ENCODE data around the gene AMHR2. TPM values are rescaled to one million over a fixed set of nuclear protein-coding genes. Genes with fewer than 3 reads are reported as not detected.
"Not testable (repeated sequence)": the region's sequence is repeated elsewhere in the genome, so short reads cannot be mapped to it uniquely, and the experiment has no call there.

AMHR2 gene
- total RNA-seq, 1 donor from 2014 or later = not detected

DNA sequence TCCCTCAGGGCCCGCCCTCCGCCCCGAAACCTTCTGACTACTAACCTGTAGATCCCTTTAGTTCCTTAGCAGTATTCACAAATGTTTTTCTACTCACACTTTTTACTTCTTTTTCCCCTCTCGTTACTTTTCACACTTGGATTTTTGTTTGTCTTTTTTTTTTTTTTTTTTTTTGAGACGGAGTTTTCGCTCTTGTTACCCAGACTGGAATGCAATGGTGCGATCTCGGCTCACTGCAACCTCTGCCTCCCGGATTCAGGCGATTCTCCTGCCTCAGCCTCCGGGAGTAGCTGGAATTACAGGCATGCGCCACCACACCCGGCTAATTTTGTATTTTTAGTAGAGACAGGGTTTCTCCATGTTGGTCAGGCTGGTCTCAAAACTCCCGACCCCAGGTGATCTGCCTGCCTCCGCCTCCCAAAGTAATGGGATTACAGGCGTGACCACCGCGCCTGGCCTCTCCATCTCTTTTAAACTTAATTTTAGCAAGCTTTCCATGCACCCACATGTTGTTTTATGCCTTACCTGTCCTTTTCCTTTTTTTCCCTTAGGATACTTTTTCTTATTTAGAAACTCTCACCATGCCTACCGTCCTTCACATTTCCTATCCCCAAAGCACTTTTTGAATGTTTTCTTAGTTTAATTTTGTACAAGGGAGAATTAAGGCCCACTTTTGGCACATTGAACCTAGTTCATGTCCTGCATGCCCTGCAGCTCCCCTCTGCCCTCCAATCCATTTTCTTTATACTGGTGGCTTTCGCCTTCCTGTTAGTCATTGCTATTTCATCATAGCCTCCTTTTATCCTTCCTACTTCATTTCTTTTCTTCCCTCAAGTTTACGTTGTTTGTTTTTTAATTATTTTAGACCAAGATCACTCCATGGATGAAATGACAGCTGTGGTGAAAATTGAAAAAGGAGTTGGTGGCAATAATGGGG, 42.6 kb upstream of the AMHR2 start:
- no peak for DNase-seq (ENCODE audit: low read depth)
- peak overlapping the region; percentile 52 for H3K4me3 ChIP-seq (ENCODE audit: low read depth, low read length)
- TF ChIP-seq, protein P1, sequence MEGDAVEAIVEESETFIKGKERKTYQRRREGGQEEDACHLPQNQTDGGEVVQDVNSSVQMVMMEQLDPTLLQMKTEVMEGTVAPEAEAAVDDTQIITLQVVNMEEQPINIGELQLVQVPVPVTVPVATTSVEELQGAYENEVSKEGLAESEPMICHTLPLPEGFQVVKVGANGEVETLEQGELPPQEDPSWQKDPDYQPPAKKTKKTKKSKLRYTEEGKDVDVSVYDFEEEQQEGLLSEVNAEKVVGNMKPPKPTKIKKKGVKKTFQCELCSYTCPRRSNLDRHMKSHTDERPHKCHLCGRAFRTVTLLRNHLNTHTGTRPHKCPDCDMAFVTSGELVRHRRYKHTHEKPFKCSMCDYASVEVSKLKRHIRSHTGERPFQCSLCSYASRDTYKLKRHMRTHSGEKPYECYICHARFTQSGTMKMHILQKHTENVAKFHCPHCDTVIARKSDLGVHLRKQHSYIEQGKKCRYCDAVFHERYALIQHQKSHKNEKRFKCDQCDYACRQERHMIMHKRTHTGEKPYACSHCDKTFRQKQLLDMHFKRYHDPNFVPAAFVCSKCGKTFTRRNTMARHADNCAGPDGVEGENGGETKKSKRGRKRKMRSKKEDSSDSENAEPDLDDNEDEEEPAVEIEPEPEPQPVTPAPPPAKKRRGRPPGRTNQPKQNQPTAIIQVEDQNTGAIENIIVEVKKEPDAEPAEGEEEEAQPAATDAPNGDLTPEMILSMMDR (conservative IDR thresholded peaks at IDR 0.05; ENCODE audit: low read depth, low read length) = no peak

DNA sequence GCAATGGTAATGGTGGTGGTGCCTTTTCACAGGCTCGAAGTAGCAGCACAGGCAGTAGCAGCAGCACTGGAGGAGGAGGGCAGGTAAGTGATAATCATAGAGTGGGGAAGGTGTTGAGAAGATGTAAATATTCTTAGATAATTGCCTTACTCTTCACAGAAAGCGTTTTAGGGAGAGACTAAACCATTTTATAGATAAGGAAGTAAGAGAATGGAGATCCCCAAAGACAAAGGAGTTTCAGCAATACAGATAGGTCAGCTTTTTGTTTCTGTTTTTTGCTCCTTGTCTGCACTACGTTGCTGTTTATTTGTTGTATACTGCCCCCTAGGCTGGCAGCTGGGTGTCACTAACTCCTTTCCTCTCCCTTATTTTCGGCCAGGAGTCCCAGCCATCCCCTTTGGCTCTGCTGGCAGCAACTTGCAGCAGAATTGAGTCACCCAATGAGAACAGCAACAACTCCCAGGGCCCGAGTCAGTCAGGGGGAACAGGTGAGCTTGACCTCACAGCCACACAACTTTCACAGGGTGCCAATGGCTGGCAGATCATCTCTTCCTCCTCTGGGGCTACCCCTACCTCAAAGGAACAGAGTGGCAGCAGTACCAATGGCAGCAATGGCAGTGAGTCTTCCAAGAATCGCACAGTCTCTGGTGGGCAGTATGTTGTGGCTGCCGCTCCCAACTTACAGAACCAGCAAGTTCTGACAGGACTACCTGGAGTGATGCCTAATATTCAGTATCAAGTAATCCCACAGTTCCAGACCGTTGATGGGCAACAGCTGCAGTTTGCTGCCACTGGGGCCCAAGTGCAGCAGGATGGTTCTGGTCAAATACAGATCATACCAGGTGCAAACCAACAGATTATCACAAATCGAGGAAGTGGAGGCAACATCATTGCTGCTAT, 41.7 kb upstream of the AMHR2 start:
- TF ChIP-seq, protein P1 (conservative IDR thresholded peaks at IDR 0.05; ENCODE audit: low read depth, low read length) = peak; percentile 77
- H3K4me3 ChIP-seq (ENCODE audit: low read depth, low read length) = peak overlapping the region; percentile 53
- peak; percentile 93 for DNase-seq (ENCODE audit: low read depth)

DNA sequence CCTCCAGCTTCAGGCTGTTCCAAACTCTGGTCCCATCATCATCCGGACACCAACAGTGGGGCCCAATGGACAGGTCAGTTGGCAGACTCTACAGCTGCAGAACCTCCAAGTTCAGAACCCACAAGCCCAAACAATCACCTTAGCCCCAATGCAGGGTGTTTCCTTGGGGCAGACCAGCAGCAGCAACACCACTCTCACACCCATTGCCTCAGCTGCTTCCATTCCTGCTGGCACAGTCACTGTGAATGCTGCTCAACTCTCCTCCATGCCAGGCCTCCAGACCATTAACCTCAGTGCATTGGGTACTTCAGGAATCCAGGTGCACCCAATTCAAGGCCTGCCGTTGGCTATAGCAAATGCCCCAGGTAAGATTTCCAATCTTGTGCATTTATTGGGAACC, 40.4 kb upstream of the AMHR2 start:
- TF ChIP-seq, protein P1 (conservative IDR thresholded peaks at IDR 0.05; ENCODE audit: low read depth, low read length) = no peak
- peak overlapping the region; percentile 53 for H3K4me3 ChIP-seq (ENCODE audit: low read depth, low read length)
- DNase-seq (ENCODE audit: low read depth) = no peak

DNA sequence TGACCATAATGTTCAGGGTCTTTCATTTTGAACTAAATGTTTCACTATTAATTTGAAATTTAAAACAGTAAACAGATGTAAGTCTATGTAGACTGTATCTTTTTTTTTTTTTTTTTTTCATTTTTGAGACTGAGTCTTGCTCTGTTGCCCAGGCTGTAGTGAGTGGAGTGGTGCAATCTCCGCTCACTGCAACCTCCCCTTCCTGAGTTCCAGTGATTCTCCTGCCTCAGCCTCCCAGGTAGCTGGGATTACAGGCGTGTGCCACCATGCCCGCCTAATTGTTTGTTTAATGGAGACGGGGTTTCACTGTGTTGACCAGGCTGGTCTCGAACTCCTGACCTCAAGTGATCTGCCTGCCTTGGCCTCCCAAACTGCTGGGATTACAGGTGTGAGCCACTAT, 37.3 kb upstream of the AMHR2 start:
- not testable (repeated sequence) for DNase-seq (ENCODE audit: low read depth)
- H3K4me3 ChIP-seq (ENCODE audit: low read depth, low read length) = peak overlapping the region; percentile 53

DNA sequence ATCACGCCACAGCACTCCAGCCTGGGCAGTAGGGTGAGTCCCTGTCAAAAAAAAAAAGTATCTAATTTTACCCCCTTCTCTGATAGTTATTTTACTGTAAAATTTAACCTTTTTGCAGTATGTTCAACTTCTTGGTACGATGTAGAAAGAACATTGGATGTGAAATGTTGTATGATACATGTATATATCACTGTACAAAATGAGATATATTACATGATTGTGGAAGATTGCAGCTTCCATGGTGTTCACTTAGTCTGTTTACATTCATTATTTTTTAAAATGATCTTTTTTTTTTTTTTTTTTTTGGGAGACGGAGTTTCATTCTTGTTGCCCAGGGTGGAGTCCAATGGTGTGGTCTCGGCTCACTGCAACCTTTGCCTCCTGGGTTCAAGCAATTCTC, 34.7 kb upstream of the AMHR2 start:
- TF ChIP-seq, protein P1 (conservative IDR thresholded peaks at IDR 0.05; ENCODE audit: low read depth, low read length) = no peak
- DNase-seq (ENCODE audit: low read depth) = no peak
- no peak overlapping the region for H3K4me3 ChIP-seq (ENCODE audit: low read depth, low read length)

DNA sequence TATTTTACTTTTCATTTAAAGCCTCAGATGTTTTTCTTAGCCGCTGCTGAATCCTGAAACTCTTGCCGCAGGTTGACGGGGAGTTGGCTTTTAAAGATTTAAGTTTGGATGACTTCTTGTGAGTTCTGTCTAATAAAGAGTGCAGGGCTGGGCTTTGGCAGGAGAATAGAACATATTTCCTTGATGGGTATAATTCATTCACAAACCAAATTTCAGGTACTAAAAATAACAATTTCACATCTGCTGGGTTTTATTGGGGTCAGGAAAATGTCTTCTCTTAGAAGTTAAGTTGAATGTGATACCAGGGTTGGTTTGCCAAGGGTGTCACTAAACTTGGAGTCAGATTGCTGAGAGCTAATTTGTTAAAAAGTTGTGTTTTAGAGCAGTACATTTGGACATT, 34.0 kb upstream of the AMHR2 start:
- TF ChIP-seq, protein P1 (conservative IDR thresholded peaks at IDR 0.05; ENCODE audit: low read depth, low read length) = no peak
- H3K4me3 ChIP-seq (ENCODE audit: low read depth, low read length) = no peak overlapping the region
- no peak for DNase-seq (ENCODE audit: low read depth)

DNA sequence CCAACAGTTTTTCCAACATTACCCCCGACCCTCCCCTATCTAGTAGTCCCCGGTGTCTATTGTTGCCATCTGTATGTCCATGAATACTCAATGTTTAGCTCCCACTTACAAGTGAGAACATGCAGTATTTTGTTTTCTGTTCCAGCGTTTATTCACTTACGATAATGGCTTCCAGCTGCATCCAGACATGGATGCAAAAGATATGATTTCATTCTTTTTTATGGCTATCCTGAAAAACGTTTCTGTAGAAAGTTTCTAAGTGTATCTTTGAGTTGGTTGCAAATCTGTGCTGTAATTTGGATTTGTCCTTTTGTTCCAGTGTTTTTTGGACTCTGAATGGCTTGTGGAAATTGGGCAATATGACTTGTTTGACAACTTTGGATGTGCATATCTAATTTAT, 31.9 kb upstream of the AMHR2 start:
- no peak for DNase-seq (ENCODE audit: low read depth)
- TF ChIP-seq, protein P1 (conservative IDR thresholded peaks at IDR 0.05; ENCODE audit: low read depth, low read length) = no peak
- no peak overlapping the region for H3K4me3 ChIP-seq (ENCODE audit: low read depth, low read length)

All from epithelial cell of proximal tubule (primary cell).